H1 (cell line): Measurements from ENCODE around the gene RESF1. TPM values are rescaled to one million over a fixed set of nuclear protein-coding genes. Genes with fewer than 3 reads are reported as not detected.
A peak's percentile ranks its signal among the peaks of the same experiment; 100 is the strongest.

Source experiments
- CTCF ChIA-PET: fragments of 300-600 bp; sonication (Branson Sonifier 250); formaldehyde crosslinking; loops from one replicate; lab custom pipeline; 2021; ENCODE audit not compliant: partially characterized antibody; lab: Charles Lee
- POLR2A ChIA-PET: fragments of 300-600 bp; sonication (Branson Sonifier 250); formaldehyde crosslinking; loops from one replicate; lab custom pipeline; 2021; ENCODE audit warnings: inconsistent platforms; ENCODE audit not compliant: partially characterized antibody; lab: Charles Lee
- DNase-seq, 2 experiments: peaks; one replicate each; pipeline versions ENCODE4 v3.0.0 to v3.0.0-alpha.2; 2010 to 2022; ENCODE audit warnings: low spot score in 2 of 2, low read depth in 1 of 2, mixed read lengths in 1 of 2
- FAIRE-seq: peaks from 2 replicates; lab custom pipeline; 2011; peaks lifted over from hg19 to GRCh38; lab: Jason Lieb, UNC
- H2AFZ ChIP-seq: 2 replicates; pipeline ENCODE4 v1.8.1; 2012; ENCODE audit warnings: low read length, inconsistent platforms
- H2AK5ac ChIP-seq: 2 replicates; pipeline ENCODE4 v1.6.1; 2013; ENCODE audit warnings: low read depth, low read length
- H2BK120ac ChIP-seq: replicated peaks from 2 replicates; pipeline ENCODE3; 2013; ENCODE audit warnings: low read depth, low read length, inconsistent platforms
- H2BK12ac ChIP-seq: 2 replicates; pipeline ENCODE4 v1.6.1; 2013; ENCODE audit warnings: low read depth, low read length
- H2BK15ac ChIP-seq: 2 replicates; pipeline ENCODE4 v1.6.1; 2013; ENCODE audit warnings: low read length
- H2BK20ac ChIP-seq: 2 replicates; pipeline ENCODE4 v1.6.1; 2013; ENCODE audit warnings: low read length
- H2BK5ac ChIP-seq: 2 replicates; pipeline ENCODE4 v1.6.1; 2013; ENCODE audit warnings: low read depth, low read length
- H3K14ac ChIP-seq: 2 replicates; pipeline ENCODE4 v1.6.1; 2013; ENCODE audit warnings: inconsistent platforms; ENCODE audit not compliant: insufficient read length
- H3K18ac ChIP-seq: 2 replicates; pipeline ENCODE4 v1.6.1; 2013; ENCODE audit warnings: low read length; ENCODE audit errors: extremely low read depth
- H3K23ac ChIP-seq: 2 replicates; pipeline ENCODE4 v1.6.1; 2013; ENCODE audit warnings: inconsistent platforms; ENCODE audit not compliant: insufficient read length
- H3K23me2 ChIP-seq: 2 replicates; pipeline ENCODE4 v1.6.1; 2013; ENCODE audit warnings: low read depth, low read length
- H3K27ac ChIP-seq: 2 replicates; pipeline ENCODE4 v1.6.1; 2011; ENCODE audit warnings: low read depth, low read length, inconsistent platforms
- H3K27me3 ChIP-seq, 4 experiments: replicated peaks in 1 of 4; 1 replicate in 1 of 4; 2 replicates in 3 of 4; pipeline versions ENCODE4 v1.6.1 to v1.8.1; 2011 to 2013; ENCODE audit warnings: low read length in 3 of 4, mild to moderate bottlenecking in 3 of 4, inconsistent platforms in 2 of 4, mixed read lengths in 2 of 4, moderate library complexity in 1 of 4; ENCODE audit not compliant: control insufficient read depth in 3 of 4, insufficient read depth in 3 of 4; ENCODE audit errors: extremely low read depth in 1 of 4
- H3K36me3 ChIP-seq, 4 experiments: 2 replicates each; pipeline versions ENCODE4 v1.6.1 to v1.8.1; 2011 to 2013; ENCODE audit warnings: mild to moderate bottlenecking in 4 of 4, low read length in 3 of 4, moderate library complexity in 2 of 4, control low read depth in 1 of 4, inconsistent platforms in 1 of 4; ENCODE audit not compliant: insufficient read depth in 4 of 4, control insufficient read depth in 2 of 4
- H3K4ac ChIP-seq: replicated peaks from 2 replicates; pipeline ENCODE3; 2013; ENCODE audit warnings: low read length, low read depth, mixed read lengths, inconsistent platforms; ENCODE audit not compliant: insufficient read length
- H3K4me1 ChIP-seq, 4 experiments: replicated peaks in 1 of 4; 1 replicate in 1 of 4; 2 replicates in 3 of 4; pipeline versions ENCODE4 v1.6.1 to v1.8.1; 2011 to 2013; ENCODE audit warnings: low read length in 3 of 4, inconsistent platforms in 2 of 4, mixed read lengths in 1 of 4; ENCODE audit not compliant: insufficient read depth in 4 of 4, control insufficient read depth in 3 of 4
- H3K4me2 ChIP-seq, 2 experiments: 2 replicates each; pipeline versions ENCODE4 v1.6.1 to v1.8.1; 2011 to 2013; ENCODE audit warnings: low read depth in 2 of 2, low read length in 2 of 2, control low read depth in 1 of 2, inconsistent platforms in 1 of 2, mild to moderate bottlenecking in 1 of 2; ENCODE audit not compliant: insufficient read depth in 1 of 2
- H3K4me3 ChIP-seq, 4 experiments: fragments of 200-600, 300-600 bp in 1 of 4; sonication (generic), shearing (Covaris generic), sonication (Bioruptor Twin) in 1 of 4; 2 replicates each; pipeline versions ENCODE4 v1.5.1 to v1.8.1; 2011 to 2016; ENCODE audit warnings: low read length in 4 of 4, low read depth in 3 of 4, control low read depth in 2 of 4, inconsistent platforms in 2 of 4, mild to moderate bottlenecking in 2 of 4, mixed read lengths in 1 of 4, moderate library complexity in 1 of 4; ENCODE audit not compliant: insufficient read depth in 2 of 4; ENCODE audit errors: extremely low read depth in 1 of 4
- H3K56ac ChIP-seq: replicated peaks from 2 replicates; pipeline ENCODE3; 2013; ENCODE audit warnings: low read depth, mild to moderate bottlenecking, mixed read lengths, low read length, inconsistent platforms; ENCODE audit not compliant: insufficient read length
- H3K79me1 ChIP-seq: 2 replicates; pipeline ENCODE4 v1.6.1; 2013; ENCODE audit warnings: low read depth, low read length, control low read depth
- H3K79me2 ChIP-seq, 2 experiments: 2 replicates each; pipeline versions ENCODE4 v1.6.1 to v1.8.1; 2012 to 2013; ENCODE audit warnings: low read length in 2 of 2, mild to moderate bottlenecking in 2 of 2, inconsistent platforms in 1 of 2; ENCODE audit not compliant: insufficient read depth in 2 of 2, control insufficient read depth in 1 of 2
- H3K9ac ChIP-seq, 4 experiments: replicated peaks in 1 of 4; 1 replicate in 1 of 4; 2 replicates in 3 of 4; pipeline versions ENCODE4 v1.6.1 to v1.8.1; 2011 to 2013; ENCODE audit warnings: low read depth in 3 of 4, low read length in 3 of 4, control low read depth in 2 of 4, mild to moderate bottlenecking in 2 of 4, moderate library complexity in 2 of 4, inconsistent platforms in 1 of 4; ENCODE audit errors: extremely low read depth in 1 of 4
- H3K9me3 ChIP-seq, 2 experiments: 2 replicates each; pipeline versions ENCODE4 v1.6.1 to v1.8.1; 2012 to 2013; ENCODE audit warnings: mild to moderate bottlenecking in 2 of 2, moderate library complexity in 2 of 2, control low read depth in 1 of 2, inconsistent platforms in 1 of 2, low read depth in 1 of 2, low read length in 1 of 2, mixed read lengths in 1 of 2; ENCODE audit not compliant: insufficient read depth in 2 of 2
- H4K20me1 ChIP-seq, 2 experiments: replicated peaks in 1 of 2; 2 replicates each; pipeline versions ENCODE3 to v1.8.1; 2011 to 2013; ENCODE audit warnings: inconsistent platforms in 2 of 2, low read length in 2 of 2, mild to moderate bottlenecking in 1 of 2; ENCODE audit not compliant: insufficient read depth in 2 of 2, control insufficient read depth in 1 of 2
- H4K5ac ChIP-seq: 2 replicates; pipeline ENCODE4 v1.6.1; 2013; ENCODE audit warnings: low read length, low read depth, mixed read lengths, inconsistent platforms; ENCODE audit not compliant: insufficient read length
- H4K8ac ChIP-seq: 2 replicates; pipeline ENCODE4 v1.8.0; 2013; ENCODE audit warnings: mild to moderate bottlenecking, moderate library complexity, low read length, inconsistent platforms; ENCODE audit not compliant: insufficient read depth; ENCODE audit errors: extremely low read depth
- H4K91ac ChIP-seq: replicated peaks from 2 replicates; pipeline ENCODE3; 2013; ENCODE audit warnings: low read length, mixed read lengths, inconsistent platforms; ENCODE audit not compliant: insufficient read length
- KDM1A ChIP-seq: fragments of 200-600, 300-600 bp; sonication (generic); IDR thresholded peaks from 2 replicates; pipeline ENCODE4 v1.7.1; 2016; ENCODE audit warnings: mild to moderate bottlenecking, low read length, borderline replicate concordance
- MAFK ChIP-seq: IDR thresholded peaks from 2 replicates; pipeline ENCODE4 v1.6.1; 2012; ENCODE audit warnings: low read depth, mild to moderate bottlenecking, improper control_type of control experiment, low read length
- SRF ChIP-seq: IDR thresholded peaks from 2 replicates; pipeline ENCODE4 v1.6.1; 2011; ENCODE audit warnings: mild to moderate bottlenecking, low read depth, low read length, moderate library complexity
- WGBS, 2 experiments: shearing (Covaris generic) in 1 of 2; methylation state at CpG; one replicate each; pipeline versions ENCODE4 v1.1.6 to v1.1.7; 2013 to 2015; ENCODE audit warnings: low lambda C conversion rate in 2 of 2, mixed read lengths in 2 of 2, inconsistent platforms in 1 of 2, low coverage in 1 of 2, missing lambda C conversion rate in 1 of 2; ENCODE audit not compliant: insufficient replicate concordance in 2 of 2, insufficient coverage in 1 of 2, insufficient read length in 1 of 2; ENCODE audit errors: extremely low coverage in 1 of 2, missing lambda C conversion rate in 1 of 2; 5-methylcytosine and 5-hydroxymethylcytosine counted together
- polyA plus RNA-seq, 7 experiments: library from polyadenylated mRNA; depleted of rRNA in 3 of 7; stranded (reverse) in 5 of 7; unstranded in 2 of 7; fragments of >200 nt in 5 of 7; fragments of 200-250 nt in 2 of 7; gene quantifications; 1 replicate in 5 of 7; 2 replicates in 1 of 7; 4 replicates in 1 of 7; pipeline versions ENCODE4 v1.2.1 to v1.2.3, GENCODE V29; 2011 to 2013; ENCODE audit warnings: missing spikeins in 2 of 7, mixed read lengths in 2 of 7
- total RNA-seq: library from RNA; stranded (reverse); fragmentation: NEBNext Ultra II Directional; extraction: Animal tissue kit (Norgen Biotek cat#: 25700); gene quantifications from 2 replicates; pipeline ENCODE4 v1.2.1, GENCODE V29; 2021

Gene RESF1
- total and polyA plus RNA-seq, 2 of the 8 experiments (the other 6 are each of a cell fraction or from before 2014, with no cell fraction given) = 64.3 to 128 TPM

- TF ChIP-seq KDM1A (no peak), SRF (no peak), MAFK (peak; percentile 95)
- peaks cover 3% of the 10 kb centered on the region for H3K23me2 ChIP-seq
- no peaks in the 10 kb centered on the region for H3K9me3 ChIP-seq
- H3K4me1 ChIP-seq = peaks cover 0 to 16% (median 5%) of the 10 kb centered on the region in 4 experiments; a peak in 4 of 7 replicates
- no peak overlapping the region; the same call in 1 of the 2 replicates for H2AK5ac ChIP-seq
- no peak overlapping the region; the same call in 1 of the 2 replicates for H4K8ac ChIP-seq
- H3K36me3 ChIP-seq = peaks cover 0 to 26% (median 8%) of the 10 kb centered on the region in 4 experiments; a peak in 3 of 8 replicates
- peaks cover 2% of the 10 kb centered on the region; the same call in 1 of the 2 replicates for H3K79me1 ChIP-seq
- no peaks in the 10 kb centered on the region for H3K27me3 ChIP-seq
- whole genome bisulfite sequencing, 2 experiments = 31% methylated on average over 10 of the region's 10 CpGs; no CpG with 5 or more reads in 1 of the 2 experiments
- no peak overlapping the region for H3K56ac ChIP-seq
- no peak overlapping the region for H2BK15ac ChIP-seq
- 0 out of 2 replicates have a peak overlapping the region, but pooled peaks have one; percentile 15 for H2BK20ac ChIP-seq
- DNase-seq (no peak), FAIRE-seq (no peak)
- H3K4me2 ChIP-seq = peak overlapping the region; percentile 75 to 76
- peaks cover 19 to 42% of the 10 kb centered on the region in 2 experiments for H3K79me2 ChIP-seq
- H4K20me1 ChIP-seq = peaks cover 0 to 6% of the 10 kb centered on the region in 2 experiments
- peak overlapping the region; percentile 30 for H2BK120ac ChIP-seq
- H4K91ac ChIP-seq = no peak overlapping the region
- no peak overlapping the region for H3K23ac ChIP-seq
- ChIA-PET CTCF (interaction anchor here (0.5 to 0.9 kb wide), 3 partner anchors 26 to 474 kb away, joined by 3 to 4 read pairs (median 3); no protein-coding TSS in a partner anchor), POLR2A (interaction anchor here (0.6 to 2.5 kb wide), 10 partner anchors 8 to 606 kb away, joined by 3 to 7 read pairs (median 4); partner anchors contain the start of genes AMN1 and BICD1)
- no peak overlapping the region for H3K4ac ChIP-seq
- H2BK5ac ChIP-seq = peak overlapping the region; percentile 62; the same call in 1 of the 2 replicates
- H2AFZ ChIP-seq = peak overlapping the region; percentile 24; the same call in 1 of the 2 replicates
- no peak overlapping the region for H3K27ac ChIP-seq
- peak overlapping the region; percentile 53; the same call in 1 of the 2 replicates for H2BK12ac ChIP-seq
- H3K18ac ChIP-seq = no peak overlapping the region
- H3K9ac ChIP-seq = no peak overlapping the region; a peak in 2 of 7 replicates
- H4K5ac ChIP-seq = peak overlapping the region; percentile 41
- peak overlapping the region; percentile 79 to 88 (median 85) for H3K4me3 ChIP-seq
- H3K14ac ChIP-seq = no peak overlapping the region
Measured at GRCh38 chr12:31958569-31959160, 550 bp upstream of the RESF1 start.
